Spleen (tissue), 7 donors: ENCODE measurements around the gene DAAM2.

ENCODE experiments used
- CTCF ChIP-seq, 11 experiments: fragments of 200-600 bp in 7 of 11; fragments of 450-650 bp in 4 of 11; sonication (generic) in 4 of 11; IDR thresholded peaks in 8 of 11; conservative IDR thresholded peaks in 3 of 11; 1 replicate in 7 of 11; 2 replicates in 4 of 11; pipeline versions ENCODE4 v1.4.0 to v1.8.0; 2016 to 2021; ENCODE audit warnings: antibody characterized with exemption in 11 of 11, inconsistent platforms in 4 of 11, mild to moderate bottlenecking in 1 of 11
- POLR2A ChIP-seq, 3 donors: fragments of 450-650 bp; IDR thresholded peaks; one replicate each; pipeline ENCODE4 v1.5.1; 2017; ENCODE audit warnings: antibody characterized with exemption in 3 of 3, mild to moderate bottlenecking in 1 of 3
- POLR2AphosphoS5 ChIP-seq, 3 donors: sonication (generic); formaldehyde crosslinking; IDR thresholded peaks; one replicate each; pipeline ENCODE4 v1.5.1; 2017; ENCODE audit warnings: antibody characterized with exemption in 3 of 3
- donor health status: DM: no; HTN: no; CAD: no; lungs with moderate emphysema.
- donor health status: DM: no; HTN: no; CAD: no.
- donor health status: DM: no; HTN: no; CAD: no.

- TF ChIP-seq CTCF (IDR thresholded peaks at IDR 0.05 in 8 of 11, conservative IDR thresholded peaks at IDR 0.05 in 3 of 11) (no peak), POLR2AphosphoS5 (IDR thresholded peaks at IDR 0.05) (no peak), POLR2A (IDR thresholded peaks at IDR 0.05) (no peak)
Observed at GRCh38 chr6:39951191-39951590, 159.0 kb downstream of the DAAM2 start.
